IPS-NIHi7 (cell line): ENCODE measurements around the gene USP24.
"Not testable (repeated sequence)": the region's sequence is repeated elsewhere in the genome, so short reads cannot be mapped to it uniquely, and the experiment has no call there.

Experiments
- DNase-seq: peaks from one replicate; pipeline ENCODE4 v3.0.0; 2012; ENCODE audit warnings: mixed read lengths; ENCODE audit errors: extremely low spot score

Gene USP24

DNA sequence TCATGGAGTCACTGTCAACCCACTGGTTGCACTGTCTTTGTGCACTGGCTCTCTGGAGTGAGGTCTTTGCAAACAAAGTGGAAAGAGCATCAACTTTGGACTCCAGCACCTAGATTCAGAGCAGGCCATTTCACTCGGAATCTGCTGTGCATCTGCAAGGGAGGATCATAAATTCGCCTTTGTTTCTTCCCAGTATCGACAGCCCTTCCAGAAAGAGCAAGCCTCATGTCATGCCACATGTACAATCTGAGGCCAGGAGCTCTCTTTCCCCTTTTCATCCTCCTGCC is 176.7 kb downstream of the USP24 start:
- DNase-seq: no peak

DNA sequence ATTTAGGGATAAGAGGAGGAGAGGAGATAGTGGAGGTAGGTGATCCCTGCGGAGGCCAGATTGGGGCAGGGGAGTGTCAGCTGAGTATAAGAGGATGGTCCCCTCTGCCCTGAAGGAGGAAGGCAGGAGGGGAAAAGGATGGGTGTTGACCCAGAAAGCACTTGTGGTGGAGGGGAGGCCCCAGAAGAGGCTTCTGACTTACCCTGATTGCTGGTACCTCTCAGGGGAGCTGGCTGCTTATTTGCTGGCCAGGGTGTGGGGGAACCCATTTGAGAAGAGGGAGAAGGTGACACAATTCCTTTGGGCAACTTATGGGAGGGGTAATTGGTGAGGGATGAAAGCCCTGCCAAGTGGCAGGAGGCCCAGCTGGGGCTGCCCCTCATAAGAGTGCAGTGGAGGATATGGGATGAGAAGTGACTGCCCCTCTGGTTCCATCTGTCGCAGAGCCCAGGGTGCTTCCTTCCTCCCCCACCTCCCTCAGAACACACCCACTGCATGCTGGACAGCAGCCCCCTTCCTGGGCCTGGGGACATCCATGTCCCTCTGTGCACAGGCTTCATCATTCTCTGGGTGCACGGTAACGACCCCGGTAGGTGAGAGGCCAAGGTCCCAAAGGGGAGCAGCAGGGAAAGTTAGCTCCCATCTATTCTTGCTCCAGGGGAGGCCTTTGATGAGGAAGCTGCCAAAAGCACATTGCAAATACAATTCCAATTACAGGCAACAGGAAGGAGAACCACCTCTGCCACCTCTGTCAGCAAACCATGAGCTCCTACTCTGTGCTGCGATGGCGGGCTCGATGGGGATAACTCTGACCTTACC is 177.2 kb downstream of the USP24 start:
- DNase-seq: no peak

DNA sequence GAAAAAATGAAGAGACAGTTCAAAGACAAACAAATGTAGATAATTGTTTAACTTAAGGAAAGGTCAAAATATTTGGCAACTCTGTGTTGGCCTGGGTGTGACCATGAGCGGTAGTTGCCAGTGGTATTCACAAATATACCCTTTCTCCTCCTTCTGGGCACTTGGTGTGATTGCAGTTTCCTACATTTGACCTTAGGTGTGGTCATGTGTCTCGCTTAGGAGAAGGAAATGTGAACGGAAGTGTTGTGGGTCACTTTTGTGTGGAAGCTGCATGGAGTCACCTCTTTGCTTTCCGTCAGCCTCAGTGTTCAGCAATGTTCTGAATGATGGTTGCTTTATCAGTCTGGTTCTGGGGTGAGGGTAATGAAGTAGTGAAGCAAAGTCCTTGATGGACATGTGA is 179.3 kb downstream of the USP24 start:
- DNase-seq: no peak

DNA sequence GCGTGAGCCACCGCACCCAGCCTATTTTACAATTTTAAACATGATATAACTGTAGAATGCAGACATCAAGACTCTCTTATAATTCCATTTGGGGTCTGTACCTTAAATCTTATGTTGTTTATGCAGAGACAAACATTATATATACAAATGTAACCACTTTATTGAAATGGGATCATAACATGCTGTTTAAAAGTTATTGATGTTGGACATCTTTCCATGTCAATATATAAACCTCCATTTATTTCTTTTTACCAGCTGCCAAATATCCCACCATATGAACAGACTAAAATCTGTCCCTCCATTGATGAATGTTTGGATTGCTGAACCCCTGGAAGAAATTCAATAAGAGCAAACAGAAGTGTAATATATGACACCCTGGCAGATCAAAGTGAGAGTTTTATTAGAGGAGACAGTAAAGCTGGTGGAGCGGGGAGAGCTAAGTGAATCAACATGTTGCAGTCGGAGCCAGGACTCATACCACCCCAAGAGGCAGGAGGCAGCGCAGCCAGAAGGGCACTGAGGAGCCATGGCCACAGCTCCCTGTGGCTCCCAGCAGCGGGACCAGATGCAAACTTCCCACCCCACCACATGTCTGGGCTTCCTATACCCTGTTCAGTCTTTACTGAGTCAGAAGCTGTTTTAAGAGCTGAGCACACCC is 180.6 kb downstream of the USP24 start:
- DNase-seq: no peak

DNA sequence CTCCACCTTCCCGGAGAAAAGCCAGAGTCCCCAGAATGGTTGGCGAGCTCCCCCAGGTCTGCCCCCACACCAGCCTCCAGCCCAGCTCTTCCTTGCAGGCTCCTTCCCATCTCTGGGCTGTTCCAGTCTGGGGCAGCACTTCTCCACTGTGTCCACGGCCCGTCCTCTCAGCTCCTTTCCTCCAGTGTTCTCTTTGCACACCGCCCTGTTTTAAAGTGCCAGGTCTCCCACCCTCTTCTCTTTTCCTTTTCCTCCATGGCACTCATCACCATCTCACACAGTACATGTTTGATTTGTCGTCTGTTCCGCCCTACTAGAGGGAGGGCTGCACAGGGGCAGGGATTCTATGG is 181.9 kb downstream of the USP24 start:
- no peak for DNase-seq

DNA sequence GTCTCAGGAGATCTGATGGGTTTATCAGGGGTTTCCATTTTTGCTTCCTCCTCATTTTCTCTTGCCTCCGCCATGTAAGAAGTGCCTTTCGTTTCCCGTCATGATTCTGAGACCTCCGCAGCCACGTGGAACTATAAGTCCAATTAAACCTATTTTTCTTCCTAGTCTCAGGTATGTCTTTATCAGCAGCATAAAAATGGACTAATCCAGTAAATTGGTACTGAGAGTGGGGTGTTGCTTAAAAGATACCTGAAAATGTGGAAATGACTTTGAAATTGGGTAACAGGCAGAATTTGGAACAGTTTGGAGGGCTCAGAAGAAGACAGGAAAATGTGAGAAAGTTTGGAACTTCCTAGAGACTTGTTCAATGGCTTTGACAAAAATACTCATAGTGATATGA is 184.1 kb downstream of the USP24 start:
- DNase-seq: not testable (repeated sequence)

DNA sequence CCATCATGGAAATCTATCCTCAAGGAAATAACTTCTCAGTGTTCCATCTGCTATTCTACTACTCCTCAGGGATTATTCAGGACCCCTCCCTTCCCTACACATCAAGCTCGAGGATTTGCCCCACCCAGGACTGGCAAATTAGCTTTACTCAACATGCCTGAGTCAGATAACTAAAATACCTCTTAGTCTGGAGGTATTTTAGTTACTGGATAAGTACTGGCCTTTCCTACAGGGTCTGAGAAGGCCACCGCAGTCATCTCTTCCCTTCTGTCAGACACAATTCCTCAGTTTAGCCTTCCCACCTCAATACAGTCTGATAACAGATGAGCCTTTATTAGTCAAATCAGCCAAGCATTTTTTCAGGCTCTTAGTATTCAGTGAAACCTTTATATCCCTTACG is 188.5 kb downstream of the USP24 start:
- not testable (repeated sequence) for DNase-seq

DNA sequence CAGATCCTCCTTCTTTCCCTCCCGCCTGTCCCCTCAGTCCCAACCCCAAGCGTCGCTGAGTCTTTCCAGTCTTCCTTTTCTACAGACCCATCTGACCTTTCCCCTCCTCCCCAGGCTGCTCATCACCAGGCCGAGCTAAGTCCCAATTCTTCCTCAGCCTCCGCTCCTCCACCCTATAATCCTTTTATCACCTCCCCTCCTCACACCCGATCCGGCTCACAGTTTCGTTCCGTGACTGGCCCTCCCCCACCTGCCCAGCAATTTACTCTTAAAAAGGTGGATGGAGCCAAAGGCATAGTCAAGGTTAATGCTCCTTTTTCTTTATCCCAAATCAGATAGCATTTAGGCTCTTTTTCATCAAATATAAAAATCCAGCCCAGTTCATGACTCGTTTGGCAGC is 191.0 kb downstream of the USP24 start:
- DNase-seq: not testable (repeated sequence)

DNA sequence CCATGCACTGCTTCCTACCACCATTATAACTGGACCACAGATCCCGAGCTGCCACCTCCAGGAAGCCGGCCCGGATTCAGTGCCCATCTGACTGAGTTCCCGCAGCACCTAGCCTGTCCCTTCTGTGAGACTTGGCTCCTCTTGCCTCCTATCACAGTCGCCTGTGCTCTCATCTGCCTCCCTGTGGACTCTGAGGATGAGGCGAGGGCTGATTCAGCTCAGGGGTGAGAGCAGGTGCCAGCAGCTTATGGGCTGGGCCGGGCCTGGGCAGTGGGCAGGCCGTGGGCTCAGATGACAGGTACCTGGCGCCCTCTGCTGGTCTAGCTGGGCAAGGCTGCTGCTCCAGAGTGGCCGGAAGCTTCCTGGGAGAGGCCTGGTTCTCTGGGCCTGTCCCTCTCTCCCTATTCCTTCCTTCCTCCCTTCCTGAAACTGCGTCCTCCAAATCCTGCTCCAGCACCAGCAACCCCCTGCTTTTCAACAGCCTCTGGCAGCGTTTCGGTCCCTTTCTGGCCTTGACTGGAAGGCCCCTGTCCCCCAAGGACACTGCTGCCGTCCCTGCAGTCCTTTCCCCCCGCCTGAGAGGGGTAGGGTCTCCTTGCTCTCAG is 193.1 kb downstream of the USP24 start:
- peak; percentile 98 for DNase-seq

DNA sequence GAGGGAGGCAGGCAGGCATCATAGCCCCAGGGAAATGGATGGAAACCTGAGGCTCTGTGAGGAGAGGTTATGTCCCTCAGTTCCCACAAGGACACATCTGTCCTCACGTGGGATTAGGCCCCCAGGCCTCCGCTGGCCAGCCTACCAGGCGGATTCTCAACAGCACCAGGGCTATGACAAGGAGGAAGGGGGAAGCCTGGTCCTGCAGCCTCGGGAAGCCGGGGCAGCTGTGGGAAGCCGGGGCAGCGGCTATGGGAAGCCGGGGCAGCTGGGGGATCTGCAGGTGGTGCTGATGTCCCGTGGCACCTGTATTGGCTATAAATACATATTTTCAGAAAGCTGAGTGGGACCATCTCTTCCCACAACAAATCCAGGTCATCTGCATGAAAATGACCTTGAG is 196.8 kb downstream of the USP24 start:
- no peak for DNase-seq
